Measurements from ENCODE around the gene RBM12. TPM values are rescaled to one million over a fixed set of nuclear protein-coding genes. Genes with fewer than 3 reads are reported as not detected.

The RBM12 gene
- polyA plus RNA-seq, 1 donor from 2014 or later = 53.9 TPM

- Histone ChIP-seq H3K79me2 (replicated peaks; ENCODE audit: insufficient read depth, low read length) (peaks cover 55% of the 10 kb centered on the region), H3K36me3 (ENCODE audit: insufficient read depth, low read length) (no peaks in the 10 kb centered on the region)
- no peak for TF ChIP-seq MXI1 (conservative IDR thresholded peaks at IDR 0.05; ENCODE audit: poor library complexity, severe bottlenecking)
- TF ChIP-seq RAD21 (conservative IDR thresholded peaks at IDR 0.05) = no peak
- TF ChIP-seq SMC3 (conservative IDR thresholded peaks at IDR 0.05; ENCODE audit: poor library complexity) = no peak
- no peak for TF ChIP-seq REST (IDR thresholded peaks at IDR 0.05; ENCODE audit: borderline replicate concordance)
- no peak for TF ChIP-seq POLR2AphosphoS5 (IDR thresholded peaks at IDR 0.05)
- TF ChIP-seq CTCF (IDR thresholded peaks at IDR 0.05; ENCODE audit: poor library complexity, severe bottlenecking) = no peak
- TF ChIP-seq EP300 (conservative IDR thresholded peaks at IDR 0.05; ENCODE audit: poor library complexity, severe bottlenecking) = no peak
- no peak for TF ChIP-seq TAF1 (IDR thresholded peaks at IDR 0.05; ENCODE audit: low read depth)
- TF ChIP-seq EZH2 (IDR thresholded peaks at IDR 0.05; ENCODE audit: borderline replicate concordance, insufficient read depth, low read length, poor library complexity, severe bottlenecking) = no peak
Observed at GRCh38 chr20:35643045-35643444, 21.7 kb downstream of the RBM12 start.

GRCh38 chr20:35641743-35642142 lies 23.0 kb downstream of the RBM12 start:
- Histone ChIP-seq H3K9ac (ENCODE audit: low read length) (no peak overlapping the region), H3K4me2 (ENCODE audit: low read length) (no peak overlapping the region), H2AFZ (ENCODE audit: low read depth, low read length) (no peak overlapping the region), H3K79me2 (replicated peaks; ENCODE audit: insufficient read depth, low read length) (peaks cover 66% of the 10 kb centered on the region), H3K36me3 (ENCODE audit: insufficient read depth, low read length) (no peaks in the 10 kb centered on the region), H4K20me1 (ENCODE audit: insufficient read depth) (no peaks in the 10 kb centered on the region), H3K9me2 (ENCODE audit: insufficient read depth, low read length) (no peaks in the 10 kb centered on the region), H3K4me3 (ENCODE audit: low read length) (no peak overlapping the region), H3F3A (ENCODE audit: insufficient read depth, low read length, poor library complexity, severe bottlenecking) (peaks cover 4% of the 10 kb centered on the region), H3K9me3 (ENCODE audit: low read length) (no peaks in the 10 kb centered on the region), H3K27ac (ENCODE audit: low read length) (no peak overlapping the region), H3K27me3 (ENCODE audit: insufficient read depth, low read depth, low read length) (no peaks in the 10 kb centered on the region)
- TF ChIP-seq MXI1 (conservative IDR thresholded peaks at IDR 0.05; ENCODE audit: poor library complexity, severe bottlenecking) = no peak
- TF ChIP-seq TAF1 (IDR thresholded peaks at IDR 0.05; ENCODE audit: low read depth) = no peak
- TF ChIP-seq CTCF (IDR thresholded peaks at IDR 0.05; ENCODE audit: poor library complexity, severe bottlenecking) = no peak
- no peak for TF ChIP-seq EP300 (conservative IDR thresholded peaks at IDR 0.05; ENCODE audit: poor library complexity, severe bottlenecking)
- TF ChIP-seq REST (IDR thresholded peaks at IDR 0.05; ENCODE audit: borderline replicate concordance) = no peak
- no peak for TF ChIP-seq RAD21 (conservative IDR thresholded peaks at IDR 0.05)
- TF ChIP-seq EZH2 (IDR thresholded peaks at IDR 0.05; ENCODE audit: borderline replicate concordance, insufficient read depth, low read length, poor library complexity, severe bottlenecking) = no peak
- no peak for TF ChIP-seq POLR2AphosphoS5 (IDR thresholded peaks at IDR 0.05)
- no peak for TF ChIP-seq SMC3 (conservative IDR thresholded peaks at IDR 0.05; ENCODE audit: poor library complexity)

More at GRCh38 chr20:35643045-35643444, 21.7 kb downstream of the RBM12 start:
- peaks cover 4% of the 10 kb centered on the region for H3F3A ChIP-seq (ENCODE audit: insufficient read depth, low read length, poor library complexity, severe bottlenecking)
- H3K9me3 ChIP-seq (ENCODE audit: low read length) = no peaks in the 10 kb centered on the region
- H3K9ac ChIP-seq (ENCODE audit: low read length) = no peak overlapping the region
- H2AFZ ChIP-seq (ENCODE audit: low read depth, low read length) = no peak overlapping the region
- no peaks in the 10 kb centered on the region for H4K20me1 ChIP-seq (ENCODE audit: insufficient read depth)
- no peaks in the 10 kb centered on the region for H3K27me3 ChIP-seq (ENCODE audit: insufficient read depth, low read depth, low read length)
- no peak overlapping the region for H3K4me2 ChIP-seq (ENCODE audit: low read length)
- no peak overlapping the region for H3K27ac ChIP-seq (ENCODE audit: low read length)
- no peaks in the 10 kb centered on the region for H3K9me2 ChIP-seq (ENCODE audit: insufficient read depth, low read length)
- no peak overlapping the region for H3K4me3 ChIP-seq (ENCODE audit: low read length)

All from neural cell (in vitro differentiated cells).